HG03520 (cell line): ENCODE data around the gene NR2C2.
A peak's percentile ranks its signal among the peaks of the same experiment; 100 is the strongest.
"Not testable (repeated sequence)": the region's sequence is repeated elsewhere in the genome, so short reads cannot be mapped to it uniquely, and the experiment has no call there.

Experiments used
- ATAC-seq: cut with Tn5 transposase; IDR thresholded peaks from one replicate; pipeline ENCODE4 v1.9.1; 2021; ENCODE audit warnings: mild to moderate bottlenecking, moderate library complexity; ENCODE audit not compliant: unreplicated experiment

NR2C2 gene

DNA sequence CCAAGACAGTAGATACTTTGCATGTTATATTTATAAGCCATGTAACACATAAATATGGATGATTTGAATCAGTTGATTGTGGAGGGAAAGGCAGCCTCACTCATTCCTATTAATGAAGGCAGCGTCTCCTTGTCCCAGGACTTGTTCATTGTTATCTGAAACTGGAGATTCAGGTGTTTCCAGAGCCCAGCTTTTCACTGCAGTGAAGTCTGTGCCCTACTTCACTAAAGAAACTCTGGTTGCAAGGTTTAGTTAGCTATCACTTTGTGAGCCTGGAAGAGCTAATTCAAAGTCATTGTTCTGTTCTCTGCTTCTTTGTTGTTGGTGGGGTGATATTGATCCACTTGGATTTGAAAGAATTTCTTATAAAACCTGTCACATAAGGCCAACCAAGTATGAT, 9.8 kb downstream of the NR2C2 start:
- no peak for ATAC-seq

- ATAC-seq: no peak
These were observed 10.5 kb downstream of the NR2C2 start for GRCh38 chr3:14957925-14958324.

GRCh38 chr3:14959359-14959943, 12.1 kb downstream of the NR2C2 start:
- ATAC-seq: no peak

DNA sequence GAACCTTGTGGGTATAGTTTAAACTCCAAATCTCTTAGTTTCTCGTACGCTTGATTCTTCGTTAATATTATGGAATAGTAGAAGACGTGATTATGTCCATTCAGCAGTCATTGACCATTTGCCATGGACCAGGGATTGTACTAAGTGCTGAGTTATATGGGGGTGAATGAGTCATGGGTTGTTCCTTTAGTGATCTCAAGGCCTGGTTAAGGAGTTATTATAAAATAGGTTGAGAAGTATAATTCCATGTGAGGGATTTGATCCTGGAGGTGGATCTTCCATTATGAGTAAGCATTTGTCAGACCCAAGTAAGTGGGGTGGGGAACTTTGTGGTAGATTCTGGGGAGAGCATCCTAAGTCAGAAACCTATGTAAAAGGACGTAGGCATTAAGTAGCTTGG, 15.4 kb downstream of the NR2C2 start:
- ATAC-seq: no peak

DNA sequence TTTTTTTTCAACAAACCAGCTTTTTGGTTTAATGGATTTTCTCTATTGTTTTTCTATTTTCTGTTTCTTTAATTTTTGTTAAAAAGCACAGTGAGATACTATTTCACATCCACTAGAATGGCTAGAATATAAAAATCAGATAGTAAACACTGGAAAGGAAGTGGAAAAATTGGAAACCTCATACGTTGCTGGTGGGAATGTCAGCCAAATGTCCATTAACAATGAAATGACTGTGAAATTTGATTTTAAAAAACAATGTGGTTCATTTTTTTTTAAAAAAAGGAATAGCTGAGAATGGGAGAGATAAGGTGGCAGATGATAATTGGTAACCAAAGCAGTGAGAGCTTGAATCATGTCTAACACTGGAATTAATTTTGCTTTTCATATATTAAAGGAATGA, 19.9 kb downstream of the NR2C2 start:
- no peak for ATAC-seq

DNA sequence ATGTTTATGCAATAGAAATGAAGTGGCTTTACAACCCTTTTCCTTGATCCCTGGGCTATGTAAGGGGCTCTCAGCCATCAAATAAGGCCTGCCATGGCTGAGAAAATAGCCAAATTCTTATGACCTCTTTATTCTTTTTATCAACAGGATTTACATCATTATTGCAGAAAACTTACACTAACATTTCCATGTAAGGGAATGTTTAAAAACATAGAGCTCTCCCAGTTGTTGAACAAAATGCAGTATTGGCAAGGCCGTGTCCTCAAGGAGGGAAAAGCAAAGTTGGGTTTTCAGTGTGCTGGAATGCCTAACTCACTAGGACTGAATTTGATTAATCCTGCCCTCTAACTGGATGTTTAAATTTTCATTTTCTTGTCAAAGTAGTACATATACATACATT, 22.3 kb downstream of the NR2C2 start:
- ATAC-seq: no peak

DNA sequence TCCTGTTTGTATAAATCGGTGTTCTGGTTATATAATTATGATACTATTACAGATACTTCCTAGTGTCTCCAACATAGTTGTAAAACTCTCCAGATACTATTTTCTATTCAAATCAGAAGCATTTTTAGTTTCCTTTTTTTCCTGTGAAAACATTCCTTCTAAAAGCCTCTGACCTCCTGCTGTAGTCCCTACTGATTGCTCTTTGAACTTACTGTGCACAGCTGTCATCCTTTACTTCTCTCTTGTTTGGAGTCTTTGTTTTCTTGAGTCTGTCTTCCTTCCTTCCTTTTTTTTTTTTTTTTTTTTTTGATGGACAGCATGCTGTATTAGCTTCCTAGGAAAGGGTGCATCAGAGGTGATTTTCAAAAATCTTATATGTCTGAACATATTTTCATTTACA, 28.9 kb downstream of the NR2C2 start:
- ATAC-seq: no peak

DNA sequence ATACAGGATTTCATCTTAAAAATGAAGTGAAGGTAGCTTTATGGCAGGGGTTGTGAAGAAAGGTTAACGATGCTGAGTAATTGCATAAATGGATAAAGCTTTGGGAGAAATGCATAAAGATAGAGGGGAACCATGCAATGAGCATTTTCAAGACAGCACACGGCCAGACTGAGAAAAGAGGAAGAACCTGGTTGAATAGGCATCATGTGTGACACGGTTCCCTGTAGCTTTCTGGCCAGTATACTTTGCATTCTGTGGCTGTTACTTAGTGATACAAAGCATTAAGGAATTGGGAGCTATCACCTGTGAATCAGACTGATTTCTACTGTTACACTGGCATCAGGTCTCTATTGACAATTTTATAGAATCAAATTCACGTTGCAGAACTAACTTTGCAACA, 33.3 kb downstream of the NR2C2 start:
- no peak for ATAC-seq

DNA sequence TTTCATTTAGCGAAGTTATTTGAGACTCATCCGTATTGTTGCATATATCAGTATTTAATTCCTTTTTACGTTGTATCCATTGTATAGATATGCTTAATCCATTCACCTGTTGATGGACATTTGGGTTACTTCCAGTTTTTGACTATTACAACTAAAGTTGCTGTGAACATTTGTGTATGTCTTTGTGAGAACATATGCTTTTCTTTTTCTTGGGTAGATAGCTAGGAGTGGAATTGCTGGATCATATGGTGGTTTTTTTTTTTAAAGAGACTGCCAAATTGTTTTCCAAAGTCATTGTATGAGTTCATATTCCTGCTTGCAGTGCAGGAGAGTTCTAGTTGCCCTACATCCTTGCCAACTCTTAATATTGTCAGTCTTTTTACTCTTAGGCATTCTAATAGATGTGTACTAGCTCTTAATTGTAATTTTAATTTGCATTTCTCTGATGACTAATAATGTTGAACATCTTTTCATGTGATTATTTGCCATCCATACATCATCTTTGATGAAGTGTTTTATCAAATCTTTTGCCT, 37.3 kb downstream of the NR2C2 start:
- ATAC-seq: no peak

- peak; percentile 99 for ATAC-seq
These were observed 41.6 kb downstream of the NR2C2 start for GRCh38 chr3:14988988-14989394.

GRCh38 chr3:14989943-14990779, 42.8 kb downstream of the NR2C2 start:
- ATAC-seq: no peak

DNA sequence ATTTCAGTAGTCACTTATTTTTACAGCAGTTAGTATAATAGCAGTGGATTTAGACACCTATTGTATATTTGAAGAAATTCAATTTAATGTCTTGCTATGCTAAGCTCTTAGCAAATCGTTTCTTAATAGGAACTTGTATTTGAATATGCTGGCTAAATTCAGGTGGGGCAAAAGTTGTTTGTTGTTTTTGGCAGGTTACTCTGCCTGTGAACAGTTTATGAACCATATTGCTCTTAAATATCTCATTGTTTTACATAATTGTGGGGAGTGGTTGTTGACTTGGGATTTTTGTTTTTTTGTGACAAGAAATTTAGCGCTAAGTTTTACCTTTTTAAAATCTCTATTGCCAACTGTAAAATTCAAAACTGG, 43.4 kb downstream of the NR2C2 start:
- no peak for ATAC-seq

DNA sequence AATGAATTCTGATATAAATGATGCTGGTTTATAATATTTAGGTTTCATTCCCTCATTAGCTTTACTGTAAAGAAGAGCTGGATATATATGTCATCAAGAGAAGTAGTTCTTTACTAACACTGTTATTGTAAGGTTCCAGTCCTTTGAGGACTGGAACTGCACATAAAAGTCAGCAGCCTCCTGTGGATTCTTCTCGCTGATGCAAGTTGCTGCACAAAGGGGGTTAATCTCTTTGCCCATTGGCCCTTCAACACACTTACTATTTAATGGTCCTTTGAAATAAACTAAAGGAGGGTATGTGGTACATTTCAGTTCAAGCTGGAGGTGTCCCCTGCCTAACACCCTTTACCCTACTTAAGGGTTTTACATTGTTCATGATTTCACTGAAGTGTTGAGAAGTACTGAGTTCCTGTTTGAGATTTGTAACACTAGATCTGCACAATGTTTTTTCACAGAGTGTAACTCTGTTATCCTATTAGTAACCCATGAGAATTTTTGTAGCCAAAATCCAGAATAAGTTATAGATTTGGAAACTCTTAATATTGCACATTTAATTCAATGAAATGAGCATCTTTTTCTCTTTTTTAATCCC, 43.9 kb downstream of the NR2C2 start:
- no peak for ATAC-seq

DNA sequence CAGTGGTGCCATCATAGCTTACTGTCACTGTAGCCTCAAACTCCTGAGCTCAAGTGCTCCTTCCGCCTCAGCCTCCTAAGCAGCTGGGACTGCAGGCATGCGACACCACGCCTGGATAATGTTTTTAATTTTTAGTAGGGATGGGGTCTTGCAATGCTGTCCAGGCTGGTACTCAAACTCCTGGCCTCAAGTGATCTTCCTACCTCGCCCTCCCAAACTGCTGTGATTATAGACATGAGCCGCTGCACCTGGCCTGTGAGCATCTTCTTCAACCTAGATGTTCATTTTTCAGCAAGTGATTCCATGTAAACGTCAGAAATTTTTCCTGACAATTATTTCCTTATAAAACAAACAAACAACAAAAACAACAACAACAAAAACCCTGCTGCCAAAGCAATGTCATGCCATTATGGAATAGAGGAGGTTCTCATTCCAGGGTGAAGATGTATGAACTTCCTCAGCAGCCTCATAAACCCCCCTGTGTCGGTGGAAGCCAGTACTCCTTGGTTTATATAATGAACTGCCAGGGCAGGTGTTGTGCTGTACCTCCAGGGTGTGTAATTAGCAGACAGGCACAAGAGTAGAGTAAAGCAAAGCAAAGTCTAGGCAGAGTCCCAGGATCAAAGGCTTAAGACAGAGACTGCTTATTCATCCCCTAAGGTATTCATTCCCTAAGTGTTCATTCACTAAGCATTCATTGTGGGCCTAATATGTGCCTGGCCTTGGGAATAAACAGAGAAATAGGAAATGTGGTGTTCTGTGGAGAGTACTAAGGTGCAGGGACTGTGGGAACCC, 44.6 kb downstream of the NR2C2 start:
- ATAC-seq: no peak

GRCh38 chr3:14997941-14998340, 50.6 kb downstream of the NR2C2 start:
- ATAC-seq: no peak

DNA sequence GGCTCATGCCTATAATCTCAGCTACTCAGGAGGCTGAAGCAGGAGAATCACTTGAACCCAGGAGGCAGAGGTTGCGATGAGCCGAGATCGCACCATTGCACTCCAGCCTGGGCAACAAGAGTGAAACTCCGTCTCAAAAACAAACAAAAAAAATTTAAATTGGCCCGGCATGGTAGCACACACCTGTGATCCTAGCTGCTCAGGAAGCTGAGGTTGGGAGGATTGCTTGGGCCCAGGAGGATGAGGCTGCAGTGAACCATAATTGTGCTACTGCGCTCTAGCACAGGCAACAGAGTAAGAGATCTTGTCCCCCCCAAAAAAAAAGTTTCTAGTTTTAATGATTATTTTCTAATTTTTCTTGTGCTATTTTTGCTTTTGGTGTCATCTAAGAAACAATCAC, 51.8 kb downstream of the NR2C2 start:
- not testable (repeated sequence) for ATAC-seq

- ATAC-seq: no peak
These were observed 60.3 kb downstream of the NR2C2 start for GRCh38 chr3:15007681-15008141.

DNA sequence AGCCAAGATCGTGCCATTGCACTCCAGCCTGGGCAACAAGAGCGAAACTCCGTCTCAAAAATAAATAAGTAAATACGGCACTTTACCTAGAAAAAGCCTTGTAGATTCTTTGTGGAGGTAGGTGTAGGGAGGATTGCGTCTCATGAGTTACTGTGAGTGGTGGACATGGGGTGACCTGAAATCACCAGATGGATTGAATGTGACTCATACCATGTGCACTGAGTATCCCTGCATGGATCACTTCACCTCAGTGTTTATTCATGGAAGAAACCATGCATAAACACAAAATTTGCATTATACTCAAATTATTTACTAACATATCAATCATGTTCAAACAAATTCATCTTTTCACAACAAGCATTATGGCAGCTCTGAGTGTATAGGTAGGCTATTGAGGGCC, 61.8 kb downstream of the NR2C2 start:
- ATAC-seq: no peak

DNA sequence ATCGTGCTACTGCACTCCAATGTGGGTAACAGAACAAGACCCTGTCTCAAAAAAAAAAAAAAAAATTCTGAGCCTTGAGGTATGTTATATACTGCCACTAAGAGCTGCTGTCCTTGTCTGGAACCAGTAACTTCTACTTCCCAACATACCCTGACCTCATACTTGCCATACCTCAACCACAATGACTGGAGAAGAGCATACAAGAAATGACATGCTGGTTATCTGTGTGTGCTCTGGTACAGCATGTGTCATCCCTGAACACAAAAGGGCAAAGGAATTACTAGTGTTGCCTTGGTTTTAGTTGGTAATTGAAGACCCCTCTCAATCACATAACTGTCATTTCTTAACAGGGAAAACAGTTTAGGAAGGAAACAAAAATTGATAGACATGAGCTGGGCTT, 63.3 kb downstream of the NR2C2 start:
- no peak for ATAC-seq

- ATAC-seq: no peak
These were observed 63.8 kb downstream of the NR2C2 start for GRCh38 chr3:15011174-15011573.
